Mesendoderm (in vitro differentiated cells): Measurements from ENCODE around the gene KRT13.
A peak's percentile ranks its signal among the peaks of the same experiment; 100 is the strongest.

Source experiments
- DNase-seq: peaks from one replicate; pipeline ENCODE4 v3.0.0; 2013
- H2AK5ac ChIP-seq: 2 replicates; pipeline ENCODE4 v1.6.1; 2013; ENCODE audit warnings: low read length, inconsistent platforms
- H2BK120ac ChIP-seq: 2 replicates; pipeline ENCODE4 v1.6.1; 2013; ENCODE audit warnings: low read depth, mild to moderate bottlenecking, low read length, moderate library complexity, mixed read lengths
- H2BK15ac ChIP-seq: replicated peaks from 2 replicates; pipeline ENCODE4 v1.6.1; 2013; ENCODE audit warnings: low read depth, mild to moderate bottlenecking, moderate library complexity
- H2BK5ac ChIP-seq: 2 replicates; pipeline ENCODE4 v1.6.1; 2013; ENCODE audit warnings: low read length, inconsistent platforms
- H3K18ac ChIP-seq: 2 replicates; pipeline ENCODE4 v1.6.1; 2013; ENCODE audit warnings: mild to moderate bottlenecking, low read length, mixed read lengths
- H3K23ac ChIP-seq: one replicate; pipeline ENCODE4 v1.6.1; 2013; ENCODE audit warnings: low read length
- H3K27ac ChIP-seq: 2 replicates; pipeline ENCODE4 v1.5.1; 2013; ENCODE audit warnings: low read depth, mild to moderate bottlenecking, inconsistent platforms, low read length, moderate library complexity
- H3K27me3 ChIP-seq: 2 replicates; pipeline ENCODE4 v1.6.1; 2013; ENCODE audit warnings: low read length, control low read depth, mild to moderate bottlenecking, inconsistent platforms; ENCODE audit not compliant: insufficient read depth, poor library complexity
- H3K36me3 ChIP-seq: 2 replicates; pipeline ENCODE4 v1.6.1; 2013; ENCODE audit warnings: low read length, inconsistent platforms; ENCODE audit not compliant: control insufficient read depth, insufficient read depth
- H3K4ac ChIP-seq: one replicate; pipeline ENCODE4 v1.6.1; 2013; ENCODE audit warnings: low read depth, mild to moderate bottlenecking, low read length, moderate library complexity
- H3K4me1 ChIP-seq: 2 replicates; pipeline ENCODE4 v1.6.1; 2013; ENCODE audit warnings: low read depth, low read length, inconsistent platforms; ENCODE audit not compliant: control insufficient read depth
- H3K4me2 ChIP-seq: 2 replicates; pipeline ENCODE4 v1.6.1; 2013; ENCODE audit warnings: low read length
- H3K4me3 ChIP-seq: 2 replicates; pipeline ENCODE4 v1.5.1; 2013; ENCODE audit warnings: mild to moderate bottlenecking, low read length
- H3K56ac ChIP-seq: one replicate; pipeline ENCODE4 v1.6.1; 2013; ENCODE audit warnings: low read length
- H3K79me1 ChIP-seq: 2 replicates; pipeline ENCODE4 v1.6.1; 2013; ENCODE audit warnings: low read length, inconsistent platforms
- H3K79me2 ChIP-seq: 2 replicates; pipeline ENCODE4 v1.6.1; 2013; ENCODE audit warnings: mild to moderate bottlenecking, low read length; ENCODE audit not compliant: control insufficient read depth, insufficient read depth
- H3K9ac ChIP-seq: 2 replicates; pipeline ENCODE4 v1.6.1; 2013; ENCODE audit warnings: low read length, inconsistent platforms
- H4K5ac ChIP-seq: one replicate; pipeline ENCODE4 v1.6.1; 2013; ENCODE audit warnings: low read length
- H4K8ac ChIP-seq: one replicate; pipeline ENCODE4 v1.6.1; 2013; ENCODE audit warnings: low read depth, mild to moderate bottlenecking, control low read depth, low read length, moderate library complexity
- WGBS: extraction: QIAGEN DNeasy Blood & Tissue Kit; methylation state at CpG from one replicate; pipeline ENCODE4 v1.1.7; 2013; ENCODE audit warnings: low lambda C conversion rate, missing lambda C conversion rate; ENCODE audit not compliant: insufficient coverage; ENCODE audit errors: extremely low coverage; 5-methylcytosine and 5-hydroxymethylcytosine counted together

KRT13 gene

GRCh38 chr17:41549596-41550039, 44.2 kb upstream of the KRT13 start:
- no peak overlapping the region for H3K4me3 ChIP-seq
- no peak overlapping the region for H3K4ac ChIP-seq
- H4K5ac ChIP-seq: no peak overlapping the region
- no peak for DNase-seq
- no peaks in the 10 kb centered on the region for H3K79me1 ChIP-seq
- H2AK5ac ChIP-seq: no peak overlapping the region
- H3K79me2 ChIP-seq: no peaks in the 10 kb centered on the region
- H3K36me3 ChIP-seq: no peaks in the 10 kb centered on the region
- no peak overlapping the region for H4K8ac ChIP-seq
- H3K27ac ChIP-seq: no peak overlapping the region
- H2BK15ac ChIP-seq: no peak overlapping the region
- H3K9ac ChIP-seq: no peak overlapping the region
- peak overlapping the region; percentile 61 for H3K56ac ChIP-seq
- H3K27me3 ChIP-seq: no peaks in the 10 kb centered on the region
- WGBS: no CpG with 5 or more reads among the region's 8 CpGs
- no peak overlapping the region for H2BK120ac ChIP-seq
- no peak overlapping the region for H3K23ac ChIP-seq
- no peak overlapping the region for H2BK5ac ChIP-seq
- H3K4me1 ChIP-seq: no peaks in the 10 kb centered on the region
- no peak overlapping the region for H3K18ac ChIP-seq
- no peak overlapping the region for H3K4me2 ChIP-seq

GRCh38 chr17:41548844-41549595, 43.6 kb upstream of the KRT13 start:
- Histone ChIP-seq H3K79me2 (no peaks in the 10 kb centered on the region), H3K4me3 (no peak overlapping the region), H2BK5ac (no peak overlapping the region), H3K18ac (peak overlapping the region; percentile 9), H3K4me1 (no peaks in the 10 kb centered on the region), H4K5ac (no peak overlapping the region), H3K9ac (peak overlapping the region; percentile 42), H2AK5ac (no peak overlapping the region), H3K23ac (no peak overlapping the region), H3K79me1 (no peaks in the 10 kb centered on the region), H3K36me3 (no peaks in the 10 kb centered on the region), H3K4me2 (peak overlapping the region; percentile 1), H4K8ac (no peak overlapping the region), H3K56ac (peak overlapping the region; percentile 80), H3K4ac (no peak overlapping the region), H2BK15ac (no peak overlapping the region), H3K27ac (no peak overlapping the region), H2BK120ac (no peak overlapping the region), H3K27me3 (no peaks in the 10 kb centered on the region)
- WGBS: no CpG with 5 or more reads among the region's 25 CpGs
- DNase-seq: peak; percentile 92

DNA sequence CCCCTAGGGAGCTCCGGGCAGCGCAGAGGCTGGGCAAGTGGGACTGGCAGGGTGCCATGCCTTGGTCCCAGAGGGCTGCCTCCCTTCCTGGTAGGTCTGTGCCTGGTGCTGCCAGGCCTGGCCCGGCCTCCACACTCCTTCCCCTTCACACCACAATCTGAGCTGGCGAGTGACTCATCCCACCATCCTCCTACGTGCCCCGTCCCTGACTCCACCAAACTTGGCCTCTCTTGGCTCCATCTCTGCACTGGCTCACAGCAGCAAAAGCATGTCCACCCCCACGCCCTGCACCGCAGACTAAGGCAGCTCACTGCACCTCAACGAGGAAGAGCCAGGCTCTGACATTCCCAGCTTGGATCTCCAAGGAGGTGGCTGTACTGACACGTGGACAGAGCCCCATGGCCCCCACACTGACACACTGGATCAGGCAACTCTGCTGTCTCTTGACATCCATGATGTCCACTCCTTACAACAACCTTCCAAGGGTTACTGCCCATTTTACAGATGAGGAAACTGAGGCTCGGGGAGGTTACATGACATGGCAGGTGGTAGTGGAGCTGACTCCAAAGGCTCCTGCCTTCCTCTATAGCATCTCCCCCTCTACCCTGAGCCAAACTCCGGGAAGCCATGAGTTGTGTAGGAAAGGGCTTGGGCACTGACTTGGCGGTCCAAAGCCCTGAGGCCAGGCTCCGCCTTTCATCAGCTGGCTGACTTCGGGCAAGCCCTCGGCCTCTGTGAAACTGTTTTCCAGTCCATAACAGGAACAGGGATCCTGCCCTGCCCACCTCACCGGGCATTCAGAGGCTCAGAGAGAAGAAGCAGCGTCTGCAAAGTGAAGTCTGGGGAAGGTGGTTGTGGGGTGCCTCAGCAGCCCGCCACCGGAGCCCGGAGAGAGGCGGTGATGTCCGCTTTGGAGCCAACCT, 42.8 kb upstream of the KRT13 start:
- Histone ChIP-seq H3K9ac (peak overlapping the region; percentile 42), H3K27me3 (no peaks in the 10 kb centered on the region), H3K79me1 (no peaks in the 10 kb centered on the region)

DNA sequence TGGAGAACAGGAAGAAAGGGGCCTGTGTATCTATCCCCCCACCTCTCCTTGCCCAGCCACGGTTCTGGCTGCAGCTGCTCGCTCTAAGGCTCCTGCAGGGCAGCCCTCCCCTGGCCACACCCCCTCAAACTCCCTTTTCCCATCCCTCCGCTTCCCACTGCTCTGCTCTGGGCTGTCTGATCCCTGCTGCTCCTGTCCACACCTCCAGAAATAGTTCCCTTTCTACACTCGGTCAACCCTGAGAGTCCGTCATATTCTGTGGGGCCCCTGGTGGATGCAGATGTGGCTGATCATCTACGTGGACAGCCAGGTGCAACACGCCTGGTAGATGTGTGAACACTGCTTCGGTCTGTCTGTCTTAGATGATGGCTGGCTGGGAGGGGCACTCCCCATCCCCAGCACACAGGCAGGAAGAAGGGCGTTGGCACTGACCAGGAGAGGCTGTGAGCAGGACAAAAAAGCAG, 42.0 kb upstream of the KRT13 start:
- Histone ChIP-seq H2AK5ac (no peak overlapping the region), H2BK15ac (no peak overlapping the region), H4K8ac (no peak overlapping the region), H3K36me3 (no peaks in the 10 kb centered on the region), H2BK5ac (no peak overlapping the region), H3K79me2 (no peaks in the 10 kb centered on the region), H3K4me3 (no peak overlapping the region), H3K27me3 (no peaks in the 10 kb centered on the region), H3K27ac (no peak overlapping the region), H2BK120ac (no peak overlapping the region), H3K18ac (no peak overlapping the region), H3K4me1 (no peaks in the 10 kb centered on the region), H3K23ac (no peak overlapping the region), H3K4me2 (no peak overlapping the region), H4K5ac (no peak overlapping the region), H3K79me1 (no peaks in the 10 kb centered on the region), H3K9ac (no peak overlapping the region), H3K56ac (peak overlapping the region; percentile 12), H3K4ac (no peak overlapping the region)
- no CpG with 5 or more reads among the region's 9 CpGs for WGBS
- DNase-seq: no peak

More for the DNA sequence above, 42.8 kb upstream of the KRT13 start:
- H3K36me3 ChIP-seq: no peaks in the 10 kb centered on the region
- no peak overlapping the region for H2BK120ac ChIP-seq
- H3K23ac ChIP-seq: peak overlapping the region; percentile 9
- H3K27ac ChIP-seq: no peak overlapping the region
- H3K4me2 ChIP-seq: no peak overlapping the region
- peak overlapping the region; percentile 9 for H3K18ac ChIP-seq
- no peak for DNase-seq
- H3K4me3 ChIP-seq: no peak overlapping the region
- H2BK5ac ChIP-seq: no peak overlapping the region
- peak overlapping the region; percentile 87 for H2AK5ac ChIP-seq
- no CpG with 5 or more reads among the region's 23 CpGs for WGBS
- peak overlapping the region; percentile 80 for H3K56ac ChIP-seq
- no peak overlapping the region for H3K4ac ChIP-seq
- no peak overlapping the region for H4K5ac ChIP-seq
- H2BK15ac ChIP-seq: no peak overlapping the region
- no peak overlapping the region for H4K8ac ChIP-seq
- H3K4me1 ChIP-seq: no peaks in the 10 kb centered on the region
- H3K79me2 ChIP-seq: no peaks in the 10 kb centered on the region

DNA sequence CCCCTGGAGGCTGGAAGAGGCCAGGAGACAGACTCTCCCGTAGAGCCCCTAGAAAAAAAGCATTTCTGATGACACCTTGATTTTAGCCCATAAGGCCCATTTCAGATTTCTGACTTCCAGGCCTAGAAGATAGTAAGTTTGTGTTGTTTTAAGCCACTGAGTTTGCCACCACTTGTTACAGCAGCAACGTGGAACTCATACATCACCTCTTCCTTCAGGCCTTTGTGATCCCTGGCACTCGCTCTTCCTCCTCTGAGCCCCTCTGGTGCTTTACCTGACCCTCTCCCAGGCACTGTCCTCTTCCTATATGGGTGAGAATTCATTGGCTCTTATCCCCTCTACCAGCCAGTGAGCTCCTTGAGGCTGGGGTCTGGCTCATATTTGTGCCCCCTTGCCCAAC, 41.4 kb upstream of the KRT13 start:
- Histone ChIP-seq H3K4me1 (no peaks in the 10 kb centered on the region), H3K56ac (no peak overlapping the region), H3K27ac (no peak overlapping the region), H2BK5ac (no peak overlapping the region), H3K79me1 (no peaks in the 10 kb centered on the region), H3K4ac (no peak overlapping the region), H3K4me2 (no peak overlapping the region), H2BK120ac (no peak overlapping the region), H3K18ac (no peak overlapping the region), H3K23ac (no peak overlapping the region), H3K27me3 (no peaks in the 10 kb centered on the region), H3K9ac (no peak overlapping the region), H4K5ac (no peak overlapping the region), H3K36me3 (no peaks in the 10 kb centered on the region), H2AK5ac (no peak overlapping the region), H4K8ac (no peak overlapping the region), H2BK15ac (no peak overlapping the region), H3K79me2 (no peaks in the 10 kb centered on the region), H3K4me3 (no peak overlapping the region)
- DNase-seq: no peak
- WGBS: no CpG with 5 or more reads among the region's 3 CpGs
